ENCODE measurements around the gene OR6X1.

GRCh38 chr11:123799438-123799837 is 45.1 kb upstream of the OR6X1 start:
- no peak for TF ChIP-seq POLR2A (IDR thresholded peaks at IDR 0.05)
- TF ChIP-seq, protein P1, sequence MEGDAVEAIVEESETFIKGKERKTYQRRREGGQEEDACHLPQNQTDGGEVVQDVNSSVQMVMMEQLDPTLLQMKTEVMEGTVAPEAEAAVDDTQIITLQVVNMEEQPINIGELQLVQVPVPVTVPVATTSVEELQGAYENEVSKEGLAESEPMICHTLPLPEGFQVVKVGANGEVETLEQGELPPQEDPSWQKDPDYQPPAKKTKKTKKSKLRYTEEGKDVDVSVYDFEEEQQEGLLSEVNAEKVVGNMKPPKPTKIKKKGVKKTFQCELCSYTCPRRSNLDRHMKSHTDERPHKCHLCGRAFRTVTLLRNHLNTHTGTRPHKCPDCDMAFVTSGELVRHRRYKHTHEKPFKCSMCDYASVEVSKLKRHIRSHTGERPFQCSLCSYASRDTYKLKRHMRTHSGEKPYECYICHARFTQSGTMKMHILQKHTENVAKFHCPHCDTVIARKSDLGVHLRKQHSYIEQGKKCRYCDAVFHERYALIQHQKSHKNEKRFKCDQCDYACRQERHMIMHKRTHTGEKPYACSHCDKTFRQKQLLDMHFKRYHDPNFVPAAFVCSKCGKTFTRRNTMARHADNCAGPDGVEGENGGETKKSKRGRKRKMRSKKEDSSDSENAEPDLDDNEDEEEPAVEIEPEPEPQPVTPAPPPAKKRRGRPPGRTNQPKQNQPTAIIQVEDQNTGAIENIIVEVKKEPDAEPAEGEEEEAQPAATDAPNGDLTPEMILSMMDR (IDR thresholded peaks at IDR 0.05), result no peak
